Endometrium (tissue), 2 donors: ENCODE results near the gene SCP2D1.
"Not testable (repeated sequence)": the region's sequence is repeated elsewhere in the genome, so short reads cannot be mapped to it uniquely, and the experiment has no call there.

Source experiments
- FAIRE-seq: peaks from 2 replicates; lab custom pipeline; 2012; peaks lifted over from hg19 to GRCh38; lab: Jason Lieb, UNC
- donor health status: control.
- donor health status: control.

The SCP2D1 gene

DNA sequence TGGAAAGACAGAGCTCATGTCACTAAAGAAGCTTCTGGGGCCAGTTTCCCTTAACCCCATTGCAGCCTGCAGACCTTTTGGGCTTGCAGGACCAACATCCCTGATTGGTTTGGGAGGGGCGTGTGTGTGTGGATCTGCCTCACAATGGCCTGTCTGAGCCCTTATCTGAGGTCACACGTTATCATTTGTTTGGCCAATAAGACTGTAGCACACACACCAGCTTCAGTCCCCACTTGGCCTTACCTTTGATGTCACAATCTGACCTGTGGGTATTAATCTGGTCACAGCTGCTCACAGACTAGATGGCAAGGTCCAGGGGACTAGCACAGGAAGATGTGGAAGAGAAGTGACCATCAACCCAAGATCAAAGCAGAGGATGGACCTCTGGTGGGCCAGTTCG is at the start of gene SCP2D1:
TSS of gene SCP2D1 (plus strand) at position 301 of the 400 bp plus-strand sequence. CDS start at position 334, 33 bp downstream.
- no peak for FAIRE-seq

- no peak for FAIRE-seq
Observed at GRCh38 chr20:18767676-18768075, 45.9 kb upstream of the SCP2D1 start.

DNA sequence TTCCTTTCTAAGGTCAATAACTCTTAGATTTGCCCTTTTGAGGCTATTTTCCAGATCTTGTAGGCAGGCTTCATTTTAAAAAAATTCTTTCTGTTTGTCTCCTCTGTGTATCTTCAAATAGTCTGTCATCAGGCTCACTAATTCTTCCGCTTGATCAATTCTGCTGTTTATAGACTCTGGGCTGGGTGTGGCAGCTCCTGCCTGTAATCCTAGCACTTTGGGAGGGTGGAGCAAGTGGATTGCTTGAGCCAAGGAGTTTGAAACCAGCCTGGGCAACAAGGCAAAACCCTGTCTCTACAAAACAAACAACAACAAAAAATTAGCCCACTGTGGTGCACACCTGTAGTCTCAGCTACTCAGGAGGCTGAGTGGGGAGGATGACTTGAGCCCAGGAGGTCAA is 40.0 kb upstream of the SCP2D1 start:
- no peak for FAIRE-seq

GRCh38 chr20:18774207-18774606 is 39.4 kb upstream of the SCP2D1 start:
- no peak for FAIRE-seq

GRCh38 chr20:18775633-18776032 is 38.0 kb upstream of the SCP2D1 start:
- no peak for FAIRE-seq

- no peak for FAIRE-seq
Observed at GRCh38 chr20:18778690-18779392, 34.7 kb upstream of the SCP2D1 start.

DNA sequence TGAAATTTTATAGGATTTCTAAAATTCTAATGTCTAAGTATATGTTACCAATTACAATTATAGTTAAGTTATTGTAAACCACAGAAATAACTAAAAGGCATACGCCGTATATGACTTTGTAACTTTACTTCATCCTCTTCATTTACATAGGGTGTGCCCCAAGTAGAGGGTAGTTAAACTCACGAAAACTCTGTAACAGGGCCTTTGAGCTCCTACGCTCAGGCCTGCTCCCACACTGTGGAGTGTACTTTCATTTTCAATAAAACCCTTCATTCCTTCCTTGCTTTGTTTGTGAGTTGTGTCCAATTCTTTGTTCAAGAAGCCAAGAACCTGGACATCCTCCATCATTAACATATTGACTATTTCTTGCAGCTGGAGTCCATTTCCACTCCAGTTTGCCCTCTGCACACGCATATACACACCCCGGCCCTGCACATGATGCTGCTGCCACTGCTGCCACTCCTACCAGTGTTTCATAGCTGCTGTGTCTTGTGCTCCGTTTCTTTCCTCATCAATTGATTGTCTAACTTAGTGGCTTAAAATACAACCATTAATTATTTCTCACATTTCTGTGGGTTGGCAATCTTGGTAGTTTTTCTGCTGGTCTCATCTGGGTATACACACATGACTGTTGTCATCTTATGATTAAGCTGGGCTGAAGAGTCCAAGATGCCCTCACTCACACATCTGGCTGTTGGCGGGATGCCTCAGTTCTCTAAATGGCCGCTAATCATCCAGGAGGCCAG is 33.0 kb upstream of the SCP2D1 start:
- no peak for FAIRE-seq

DNA sequence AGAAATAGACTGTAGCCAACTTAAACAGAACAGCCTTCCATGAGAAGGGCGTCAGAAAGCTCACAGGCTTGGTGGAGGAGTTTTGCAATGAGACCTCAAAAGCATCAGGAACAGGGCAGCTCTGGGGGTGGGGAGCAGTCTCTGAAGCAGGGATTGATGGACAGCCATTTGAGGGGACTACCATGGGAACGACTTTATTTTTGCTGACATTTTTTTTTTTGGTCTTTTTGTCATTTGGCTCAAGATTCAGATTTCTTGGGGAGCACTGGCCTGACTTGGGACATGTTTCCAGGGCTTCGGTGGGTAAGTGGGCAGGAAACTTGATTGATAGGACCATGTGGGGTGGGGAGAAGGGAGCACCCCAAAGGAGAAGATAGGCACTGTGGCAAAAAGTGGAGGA is 32.1 kb upstream of the SCP2D1 start:
- no peak for FAIRE-seq

- FAIRE-seq: no peak
Observed at GRCh38 chr20:18783385-18783959, 30.1 kb upstream of the SCP2D1 start.

GRCh38 chr20:18787046-18787445 is 26.5 kb upstream of the SCP2D1 start:
- FAIRE-seq: not testable (repeated sequence)

- FAIRE-seq: no peak
Observed at GRCh38 chr20:18788021-18788420, 25.6 kb upstream of the SCP2D1 start.

- FAIRE-seq: no peak
Observed at GRCh38 chr20:18790787-18791186, 22.8 kb upstream of the SCP2D1 start.

DNA sequence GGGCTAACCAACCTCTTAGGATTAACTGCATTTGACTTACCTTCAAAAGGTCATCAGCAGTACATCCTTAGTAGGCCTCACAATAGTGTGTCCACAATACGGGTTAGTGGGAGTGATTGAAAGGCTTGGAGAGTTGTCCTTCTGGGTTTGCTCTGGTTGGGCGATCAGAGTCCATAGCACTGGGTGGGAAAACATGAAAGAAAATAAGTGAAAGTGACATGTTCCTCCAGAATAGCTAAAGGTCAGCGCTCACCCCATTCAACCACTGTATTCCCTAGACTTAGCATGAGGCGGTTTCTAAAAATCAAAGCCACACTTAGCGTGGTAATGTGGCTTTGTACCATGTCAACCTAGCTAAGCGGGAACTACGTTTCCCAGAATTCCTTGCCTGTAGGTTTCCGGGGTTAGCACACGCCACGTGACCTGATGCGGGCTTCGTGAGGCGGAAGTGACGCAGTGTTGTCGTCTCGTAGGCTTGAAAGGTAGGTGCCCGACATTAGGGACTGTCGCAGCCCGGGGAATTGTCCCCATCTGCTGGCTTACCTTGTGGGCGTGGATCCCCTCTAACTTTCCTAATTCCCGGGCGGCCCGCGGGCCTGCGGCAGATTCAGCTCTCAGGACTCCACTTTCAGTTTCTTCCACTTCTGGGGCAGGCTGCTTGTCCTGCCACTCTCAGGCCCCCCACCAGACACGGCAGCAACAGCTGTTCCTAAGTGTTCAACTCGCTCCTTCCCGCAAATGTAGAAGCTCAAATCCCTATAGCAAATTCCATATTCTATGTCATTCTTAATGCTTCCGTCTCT is 19.8 kb upstream of the SCP2D1 start:
- peak; percentile 48 for FAIRE-seq

DNA sequence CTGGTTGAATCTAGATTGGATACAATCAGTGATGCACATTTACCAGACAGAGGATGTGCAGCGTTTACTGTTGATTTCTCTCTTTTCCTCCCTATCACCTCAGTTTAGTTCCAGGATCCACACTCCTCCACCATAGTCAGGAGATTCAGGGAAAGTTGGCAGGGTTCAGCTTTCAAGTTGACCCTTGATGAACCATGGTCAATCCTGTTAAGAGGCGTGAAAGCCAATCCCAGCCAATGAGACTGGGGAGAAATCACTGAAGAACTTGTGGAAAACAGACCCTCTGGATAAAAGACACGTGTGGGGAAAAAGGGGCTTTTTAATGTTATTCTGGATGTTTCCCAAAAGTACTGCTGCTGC is 19.2 kb upstream of the SCP2D1 start:
- FAIRE-seq: no peak

DNA sequence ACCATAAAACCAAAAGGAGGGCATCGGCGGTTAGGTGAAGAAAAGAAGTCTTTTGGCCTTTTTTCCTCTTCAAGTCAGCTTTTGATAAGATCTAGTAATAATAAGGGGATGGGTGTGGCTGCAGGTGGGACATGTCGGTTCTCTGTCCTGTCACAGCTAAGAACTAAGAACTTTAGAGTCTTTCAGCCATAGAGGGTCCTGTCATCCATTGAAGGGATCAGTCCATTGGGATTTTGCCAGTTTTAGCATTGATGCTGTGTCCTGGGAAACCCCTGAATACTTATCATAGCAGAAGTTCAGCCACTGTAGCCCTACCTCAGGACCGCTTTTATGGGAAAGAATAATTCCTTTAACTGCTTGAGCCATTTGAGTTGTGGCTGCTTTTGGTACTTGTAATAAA is 18.2 kb upstream of the SCP2D1 start:
- FAIRE-seq: no peak

DNA sequence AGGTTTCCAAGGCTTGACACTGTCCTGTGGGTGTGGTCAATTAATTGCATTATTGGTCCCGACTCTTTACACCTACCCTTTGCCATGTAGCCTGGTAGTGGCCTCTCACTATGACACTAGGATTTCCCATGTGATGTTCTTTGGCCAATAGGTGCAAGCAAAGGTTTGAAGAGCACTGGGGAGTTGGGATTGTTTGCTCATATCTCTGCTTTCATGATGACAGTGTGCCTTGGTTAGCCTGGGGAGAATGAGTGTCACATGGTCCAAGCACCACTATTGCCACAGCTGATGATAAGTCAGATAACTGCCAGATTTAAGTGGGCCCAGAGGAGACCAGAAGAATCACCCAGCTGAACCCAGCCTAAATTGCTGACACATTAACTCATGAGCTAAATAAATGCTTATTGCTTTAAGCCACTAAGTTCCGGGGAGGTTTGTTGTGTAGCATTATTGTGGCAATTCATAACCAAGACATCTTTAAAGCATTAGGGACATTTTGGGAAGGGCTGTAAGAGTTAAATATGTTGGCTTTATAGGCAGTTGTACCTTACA is 17.2 kb upstream of the SCP2D1 start:
- FAIRE-seq: no peak

- no peak for FAIRE-seq
Observed at GRCh38 chr20:18801516-18801915, 12.1 kb upstream of the SCP2D1 start.

DNA sequence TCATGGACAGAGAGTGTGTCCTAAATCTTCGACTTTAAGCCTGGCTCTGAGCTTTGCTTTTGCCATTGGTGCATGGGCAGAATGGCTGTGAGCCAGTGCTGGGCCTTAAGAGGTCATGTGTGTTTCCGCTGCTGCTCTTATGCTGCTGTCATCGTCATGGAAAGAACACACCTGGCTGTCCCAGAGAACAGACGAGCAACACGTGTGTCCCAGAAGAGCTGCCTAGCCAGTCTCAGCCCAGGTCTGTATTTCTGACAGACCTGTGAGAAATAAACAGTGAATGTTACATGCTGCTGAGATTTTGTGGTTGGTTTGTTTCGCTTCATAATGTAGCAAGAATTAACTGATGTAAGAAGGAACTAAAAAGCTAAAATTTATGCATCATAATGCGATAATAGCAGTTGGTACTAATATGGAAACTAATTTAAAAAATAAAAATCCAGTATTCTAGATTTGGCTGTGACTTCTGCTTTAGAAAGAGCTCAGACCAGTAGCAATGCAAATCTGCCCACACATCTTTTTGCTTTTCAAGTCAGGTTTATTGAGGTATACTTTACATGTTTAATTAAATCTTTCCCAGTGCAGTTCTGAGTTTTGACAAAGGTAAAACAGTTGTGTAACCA is 11.5 kb upstream of the SCP2D1 start:
- FAIRE-seq: no peak

DNA sequence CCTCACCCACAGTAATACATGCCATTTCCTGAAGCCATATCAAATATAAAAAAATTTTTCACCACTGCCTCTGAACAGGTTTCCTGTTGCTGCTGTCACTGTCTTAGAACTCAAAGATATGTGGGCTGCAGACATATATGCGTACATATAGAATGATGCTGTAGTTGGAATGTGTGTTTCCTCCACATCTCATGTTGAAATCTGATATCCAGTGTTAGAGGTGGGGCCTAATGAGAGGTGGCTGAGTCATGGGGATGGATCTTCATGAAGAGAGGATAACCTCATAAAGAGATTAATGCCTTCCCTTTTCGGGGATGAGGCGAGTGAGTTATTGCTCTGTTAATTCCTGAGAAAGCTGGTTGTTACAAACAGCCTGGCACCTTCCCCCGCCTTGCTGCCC is 7.7 kb upstream of the SCP2D1 start:
- no peak for FAIRE-seq

DNA sequence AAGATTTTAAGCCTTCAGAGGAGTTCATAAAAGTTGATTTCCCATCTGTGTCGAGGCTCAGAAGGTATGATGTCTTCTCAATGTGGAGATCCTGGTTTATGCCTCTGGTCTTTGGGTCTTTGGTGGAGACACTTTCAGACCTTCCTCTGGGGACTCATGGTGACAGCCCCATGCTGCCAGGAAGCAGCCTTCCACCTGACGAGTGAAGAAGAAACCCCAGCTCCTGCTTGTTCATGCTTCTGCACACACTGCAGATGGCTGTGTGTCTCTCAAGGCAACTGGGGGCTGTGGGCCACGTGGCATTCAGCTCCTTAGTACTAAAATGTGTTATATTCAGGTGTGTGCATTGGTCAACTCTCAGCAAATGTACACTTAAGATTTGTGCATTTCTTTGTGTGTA is 4.9 kb upstream of the SCP2D1 start:
- FAIRE-seq: no peak

DNA sequence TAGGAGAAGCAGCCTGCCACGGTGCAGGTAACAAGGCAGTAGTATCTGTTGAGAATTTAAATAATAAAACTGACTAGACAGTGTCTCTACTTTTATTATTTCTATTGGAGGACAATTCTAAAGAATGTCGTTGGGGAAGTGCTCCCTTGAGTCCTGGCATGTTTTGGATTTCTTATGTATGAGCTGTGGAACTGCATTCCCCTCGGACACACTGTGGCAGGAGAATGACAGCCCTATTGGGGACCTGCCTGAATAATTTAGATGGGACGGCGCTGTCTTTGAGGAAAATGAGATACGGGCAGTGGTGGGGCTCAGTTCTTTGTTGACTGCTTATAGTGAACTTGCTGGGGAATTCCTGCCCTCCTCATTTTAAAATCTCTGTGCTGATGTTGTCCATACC is 2.4 kb upstream of the SCP2D1 start:
- no peak for FAIRE-seq

DNA sequence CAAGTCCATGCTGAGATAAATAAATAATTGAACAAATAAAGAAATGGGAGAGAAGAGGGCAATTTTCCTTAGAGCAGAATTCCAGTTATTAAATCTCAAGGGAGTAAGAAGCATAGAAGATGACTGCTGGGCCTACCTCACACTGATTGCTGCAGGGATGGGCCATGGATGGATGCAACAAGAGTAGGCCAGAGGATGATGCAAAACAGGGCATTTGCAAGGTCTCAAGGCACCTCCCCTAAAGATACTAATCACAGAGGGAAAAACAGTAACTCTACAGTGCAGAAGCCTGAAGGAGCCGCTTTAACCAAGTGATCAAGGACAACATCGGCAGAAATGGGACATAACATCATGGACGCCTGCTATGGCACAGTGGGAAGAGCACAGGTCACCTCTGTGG is 1.7 kb upstream of the SCP2D1 start:
- FAIRE-seq: no peak
